Measurements from ENCODE around the gene DHTKD1.

GRCh38 chr10:12121673-12122072 lies 52.9 kb downstream of the DHTKD1 start:
- TF ChIP-seq CTCF (conservative IDR thresholded peaks at IDR 0.05 in 1 of 2, IDR thresholded peaks at IDR 0.05 in 1 of 2; ENCODE audit: extremely low read depth in 1 of 2, insufficient read depth in 1 of 2, low read depth in 1 of 2, low read length in 2 of 2) (no peak), EZH2 (IDR thresholded peaks at IDR 0.05; ENCODE audit: borderline replicate concordance, low read length) (no peak)

Data from mammary epithelial cell (primary cell).